ENCODE data around the gene GPR27.

GPR27 gene

GRCh38 chr3:71786551-71786950 lies 32.9 kb downstream of the GPR27 start:
- no peak for DNase-seq

- no peak for DNase-seq
Measured at GRCh38 chr3:71787851-71788405, 34.3 kb downstream of the GPR27 start.

- no peak for DNase-seq
Measured at GRCh38 chr3:71789922-71790321, 36.3 kb downstream of the GPR27 start.

- DNase-seq, result no peak
Measured at GRCh38 chr3:71791634-71792033, 38.0 kb downstream of the GPR27 start.

GRCh38 chr3:71796290-71796689 lies 42.6 kb downstream of the GPR27 start:
- DNase-seq, result no peak

GRCh38 chr3:71797455-71797854 lies 43.8 kb downstream of the GPR27 start:
- no peak for DNase-seq

- no peak for DNase-seq
Measured at GRCh38 chr3:71800023-71800422, 46.4 kb downstream of the GPR27 start.

- no peak for DNase-seq
Measured at GRCh38 chr3:71801986-71802385, 48.3 kb downstream of the GPR27 start.

GRCh38 chr3:71803248-71803647 lies 49.6 kb downstream of the GPR27 start:
- DNase-seq, result no peak

GRCh38 chr3:71805199-71805598 lies 51.5 kb downstream of the GPR27 start:
- DNase-seq, result no peak

- DNase-seq, result no peak
Measured at GRCh38 chr3:71805691-71806090, 52.0 kb downstream of the GPR27 start.
